ENCODE data around the gene TPCN1.

- TF ChIP-seq CTCF (IDR thresholded peaks at IDR 0.05), result no peak
- TF ChIP-seq POLR2A (IDR thresholded peaks at IDR 0.05), result no peak
These were observed 107.2 kb downstream of the TPCN1 start for GRCh38 chr12:113328368-113328889.
